GM19467 (cell line): ENCODE data around the gene LDAF1.
"Not testable (repeated sequence)": the region's sequence is repeated elsewhere in the genome, so short reads cannot be mapped to it uniquely, and the experiment has no call there.

Experiments
- ATAC-seq: cut with Tn5 transposase; IDR thresholded peaks from one replicate; pipeline ENCODE4 v1.9.1; 2021; ENCODE audit warnings: mild to moderate bottlenecking, moderate library complexity; ENCODE audit not compliant: unreplicated experiment

The LDAF1 gene

DNA sequence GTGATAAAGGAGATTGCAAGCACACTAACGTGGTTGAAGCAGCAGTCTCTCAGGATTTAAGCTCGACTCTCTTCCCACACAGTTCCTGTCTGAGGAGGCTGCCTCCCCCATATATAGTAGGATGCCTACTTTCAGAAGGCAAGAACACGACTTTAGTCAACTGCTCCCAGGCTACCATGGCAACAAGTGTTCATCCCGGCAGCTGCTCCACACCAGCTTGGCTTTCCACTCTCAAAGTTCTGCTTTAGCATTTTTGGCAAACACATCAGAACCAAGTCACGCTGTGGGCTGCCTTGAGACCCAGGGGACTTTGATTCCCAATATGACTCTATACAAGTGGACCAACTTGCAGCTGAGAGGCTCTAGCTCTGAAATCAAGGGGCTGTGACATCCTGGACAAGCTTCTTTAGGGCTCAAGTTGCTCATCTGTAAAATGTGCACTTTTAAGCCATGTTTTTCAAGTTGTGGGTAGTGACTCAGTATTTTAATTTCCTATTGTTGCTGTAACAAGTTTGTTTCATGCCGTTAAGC is 36.4 kb downstream of the LDAF1 start:
- no peak for ATAC-seq

DNA sequence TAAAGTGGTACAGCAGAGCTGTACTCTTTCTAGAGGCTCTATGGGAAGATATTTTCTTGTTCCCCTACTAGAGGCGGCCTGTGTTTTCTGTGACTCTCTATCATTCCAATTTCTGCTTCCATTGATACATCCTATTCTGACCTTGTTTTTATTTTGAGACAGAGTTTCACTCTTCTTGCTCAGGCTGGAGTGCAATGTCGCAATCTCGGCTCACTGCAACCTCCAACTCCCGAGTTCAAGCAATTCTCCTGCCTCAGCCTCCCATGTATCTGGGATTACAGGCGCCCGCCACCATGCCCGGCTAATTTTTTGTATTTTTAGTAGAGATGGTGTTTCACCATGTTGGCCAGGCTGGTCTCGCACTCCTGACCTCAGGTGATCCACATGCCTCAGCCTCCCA is 36.9 kb downstream of the LDAF1 start:
- ATAC-seq, result not testable (repeated sequence)

DNA sequence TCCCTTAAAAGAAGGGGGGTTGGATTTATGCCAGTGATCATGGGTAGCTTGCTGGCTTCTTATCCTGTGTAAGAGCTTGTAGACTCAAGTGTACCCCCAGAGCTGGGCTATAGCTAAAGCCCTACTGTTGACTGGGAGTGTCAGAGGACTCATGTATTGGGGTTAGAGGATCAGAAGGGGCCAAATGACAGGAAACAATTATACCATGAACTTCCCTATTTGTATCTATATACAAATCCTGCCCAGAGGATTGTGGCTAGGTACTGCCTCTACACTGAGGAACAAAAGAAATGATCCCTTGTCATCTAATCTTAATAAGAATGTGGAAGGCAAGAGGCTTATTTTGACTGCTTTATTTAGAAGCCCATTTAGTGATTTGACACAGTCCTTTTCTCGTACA is 38.6 kb downstream of the LDAF1 start:
- no peak for ATAC-seq

DNA sequence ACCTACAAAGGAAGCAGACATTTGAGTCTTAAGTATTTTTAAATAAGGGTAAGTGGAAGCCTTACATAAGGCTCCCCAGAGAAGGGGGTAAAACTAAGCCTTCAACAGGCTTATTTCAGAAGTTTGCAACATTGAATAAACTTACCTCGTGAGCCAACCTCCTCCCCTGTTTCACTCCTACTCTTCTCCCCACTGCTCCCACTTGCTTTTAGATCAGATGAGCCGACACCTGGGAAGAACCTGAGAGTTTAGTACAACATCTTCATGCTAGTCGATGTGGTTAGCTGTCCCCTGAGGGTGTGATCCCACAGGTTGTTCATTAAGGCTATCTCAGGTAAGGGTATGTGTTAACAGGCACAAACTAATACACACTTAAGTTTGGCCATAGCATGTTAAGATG is 39.1 kb downstream of the LDAF1 start:
- no peak for ATAC-seq

DNA sequence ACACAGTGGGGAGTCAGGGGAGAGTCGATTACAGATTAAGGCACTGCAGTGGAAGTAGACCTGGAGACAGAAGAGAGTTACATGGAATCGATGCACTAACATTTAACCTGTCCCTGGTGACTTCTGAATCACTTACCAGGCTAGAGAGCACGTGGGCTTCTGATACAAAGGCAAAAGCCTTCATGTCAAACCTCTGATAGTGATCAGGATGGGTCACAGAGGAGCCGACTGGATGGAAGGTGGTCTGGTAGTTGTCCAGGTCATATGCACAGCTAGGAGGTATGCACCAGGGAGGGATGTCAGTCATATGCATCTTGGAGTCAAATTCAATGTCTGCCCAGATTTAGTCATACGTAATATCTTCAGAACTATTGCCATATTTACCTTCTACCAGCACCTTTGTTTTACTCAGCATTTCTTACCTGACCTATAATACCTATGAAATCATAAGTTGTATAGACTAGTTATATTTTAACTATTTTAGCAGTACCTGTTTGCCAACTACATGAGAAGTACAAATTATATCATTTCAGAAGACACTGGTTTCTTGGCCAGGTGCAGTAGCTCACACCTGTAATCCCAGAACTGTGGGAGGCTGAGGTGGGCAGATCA is 41.2 kb downstream of the LDAF1 start:
- no peak for ATAC-seq

DNA sequence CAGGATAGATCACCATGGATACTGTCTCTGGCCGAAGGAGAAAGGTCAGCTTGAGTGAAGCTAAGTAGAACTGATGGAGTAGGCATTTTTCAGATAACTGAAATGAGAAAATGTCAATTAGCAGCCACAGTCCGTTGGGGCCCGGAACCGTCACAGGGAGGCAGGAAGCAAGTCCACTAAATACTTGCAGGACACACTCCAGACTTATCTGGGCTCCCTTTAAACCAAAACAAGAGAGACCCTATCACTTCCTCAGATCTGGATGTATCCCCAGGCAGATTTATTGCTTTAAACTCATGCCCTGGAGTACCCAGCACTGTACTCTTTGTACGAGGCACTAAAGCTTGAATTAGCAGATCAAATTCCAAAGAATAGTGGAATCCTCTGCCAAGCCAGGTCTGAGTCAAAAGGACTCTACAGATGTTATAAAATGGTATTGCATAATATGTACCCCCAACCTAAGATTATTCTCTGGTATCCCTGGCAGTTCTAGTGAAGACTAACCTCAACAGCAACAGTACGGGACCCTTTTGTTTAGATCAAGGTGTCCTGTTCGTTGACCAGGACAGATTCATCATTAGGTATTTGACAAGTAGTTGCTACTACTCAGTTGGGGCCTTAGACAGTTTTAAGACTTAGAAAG is 44.8 kb downstream of the LDAF1 start:
- no peak for ATAC-seq

DNA sequence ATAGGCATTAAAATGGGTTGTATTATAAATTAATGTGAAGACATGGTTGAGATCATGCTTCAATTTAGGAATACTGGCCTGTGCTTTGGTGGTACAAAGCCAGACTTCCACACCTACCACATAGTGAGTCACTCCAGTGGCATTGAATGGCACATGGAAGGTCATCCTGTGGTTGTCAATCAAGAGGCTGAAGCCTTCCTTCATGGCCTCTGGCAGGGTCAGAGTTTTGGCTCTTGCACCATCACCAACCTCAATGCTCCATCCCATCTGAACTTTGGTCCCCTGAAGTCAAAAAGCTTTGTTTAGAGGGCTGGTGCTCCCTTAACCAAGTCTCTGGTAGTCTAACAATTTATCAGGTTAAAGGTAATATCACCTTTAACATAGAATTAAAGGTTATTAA is 46.8 kb downstream of the LDAF1 start:
- ATAC-seq, result no peak

DNA sequence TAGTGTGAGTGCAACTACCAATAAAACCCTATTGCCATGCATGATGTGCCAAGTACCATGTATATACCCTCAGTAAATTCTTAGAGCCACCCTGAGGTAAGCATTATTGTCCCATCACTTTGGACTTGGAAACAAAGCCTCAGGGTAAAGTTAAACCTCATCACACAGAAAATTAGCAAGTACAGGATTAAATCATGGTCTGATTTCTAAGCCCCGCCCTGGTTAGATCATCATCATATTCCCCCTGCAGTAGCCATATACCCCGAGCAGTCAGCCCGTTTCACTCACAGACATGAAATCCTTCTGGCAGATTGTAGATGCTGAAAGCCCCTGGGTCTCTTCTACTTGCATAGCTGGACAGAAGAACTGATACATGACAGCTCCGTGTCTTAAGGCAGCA is 48.1 kb downstream of the LDAF1 start:
- no peak for ATAC-seq

DNA sequence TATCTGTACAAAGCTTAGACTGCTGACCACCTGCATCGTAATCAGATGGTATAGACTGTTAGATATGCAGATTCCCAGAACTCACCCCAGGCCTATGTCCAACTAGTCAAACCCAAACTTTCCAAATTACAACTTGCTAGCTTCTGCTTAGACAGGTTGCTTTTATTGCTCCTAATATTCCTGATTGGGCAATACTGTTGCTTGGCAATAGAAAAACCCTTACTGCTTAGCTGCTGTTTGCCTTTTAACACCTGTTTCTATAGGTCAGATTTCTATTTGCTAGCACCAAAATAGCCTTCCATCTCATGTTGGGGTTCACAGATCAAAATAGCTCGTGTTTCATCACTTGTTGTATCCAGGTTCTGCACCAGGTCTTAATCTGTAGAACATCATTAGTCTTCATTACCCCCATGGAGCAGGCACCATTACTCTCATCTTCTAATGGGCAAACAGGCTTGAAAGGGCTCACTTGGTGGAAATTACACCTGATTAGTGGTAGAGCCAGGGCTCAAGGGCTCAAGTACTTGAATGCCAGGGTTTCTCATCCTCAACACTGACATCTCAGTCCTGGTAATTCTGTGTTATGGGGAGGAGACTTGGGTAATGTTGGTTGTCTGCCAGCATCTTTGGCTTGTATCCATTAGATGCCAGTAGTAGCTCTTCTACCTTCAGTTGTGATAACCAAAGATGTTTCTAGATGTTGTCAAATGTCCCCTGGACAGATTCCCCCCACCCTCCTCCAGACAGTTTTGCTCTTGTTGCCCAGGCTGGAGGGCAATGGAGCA is 50.2 kb downstream of the LDAF1 start:
- ATAC-seq, result no peak

DNA sequence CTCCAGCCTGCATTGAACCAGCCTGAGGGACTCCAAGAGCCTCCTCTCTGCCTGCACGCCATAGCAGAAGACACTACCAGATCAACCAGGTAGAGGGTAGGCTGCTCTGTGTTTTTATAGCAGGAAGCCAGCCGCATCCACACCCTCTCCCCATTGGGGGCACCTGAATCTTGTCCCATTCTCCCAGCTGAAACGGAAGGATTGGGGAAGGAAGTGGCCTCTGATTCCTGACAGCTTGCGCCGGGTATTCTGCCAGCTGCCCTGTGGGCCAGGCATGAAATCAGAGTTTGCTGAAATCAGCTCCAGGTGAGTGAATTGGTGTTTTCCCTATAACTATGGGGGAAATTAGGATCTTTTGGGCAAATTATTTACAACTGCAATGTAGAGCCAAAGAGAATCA is 53.0 kb downstream of the LDAF1 start, which contains the start of gene ZP2:
Gene ZP2, minus strand, starts transcription at position 89 of the 400 bp plus-strand sequence. Its CDS starts 27 bp downstream, at position 62.
- no peak for ATAC-seq

DNA sequence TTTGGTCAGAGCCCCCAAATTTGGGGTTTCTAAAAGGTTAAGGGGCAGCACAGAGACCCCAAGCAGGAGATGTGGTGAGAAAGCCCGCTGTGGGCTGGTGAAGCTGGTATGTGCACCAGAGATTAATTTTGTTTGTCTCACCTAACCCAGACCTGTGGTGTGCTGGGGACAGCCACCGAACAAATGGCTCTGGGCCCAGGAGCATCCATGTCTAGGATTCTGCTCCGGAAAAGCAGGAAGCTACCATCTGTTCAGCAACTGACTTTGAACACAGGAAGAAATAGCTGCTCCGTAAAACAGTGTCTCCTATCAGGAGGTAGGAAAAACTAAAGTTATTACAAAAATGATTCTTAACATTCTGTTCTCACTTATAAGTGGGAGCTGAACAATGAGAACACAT is 55.6 kb downstream of the LDAF1 start:
- no peak for ATAC-seq

DNA sequence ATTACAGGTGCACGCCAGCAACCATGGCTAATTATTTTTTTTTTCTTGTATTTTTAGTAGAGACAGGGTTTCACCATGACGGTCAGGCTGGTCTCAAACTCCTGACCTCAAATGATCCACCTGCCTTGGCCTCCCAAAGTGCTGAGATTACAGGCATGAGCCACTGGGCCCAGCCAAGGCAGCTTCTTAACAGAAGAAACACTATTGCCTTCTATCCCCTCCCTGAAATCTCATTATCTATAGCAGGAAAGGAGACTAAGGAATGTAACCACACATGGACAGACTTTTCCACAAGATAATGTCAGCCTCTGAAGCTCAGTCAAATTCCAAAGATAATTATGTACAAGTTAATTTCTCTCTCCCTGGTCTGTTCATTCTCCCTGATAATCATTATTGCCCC is 58.6 kb downstream of the LDAF1 start:
- no peak for ATAC-seq

DNA sequence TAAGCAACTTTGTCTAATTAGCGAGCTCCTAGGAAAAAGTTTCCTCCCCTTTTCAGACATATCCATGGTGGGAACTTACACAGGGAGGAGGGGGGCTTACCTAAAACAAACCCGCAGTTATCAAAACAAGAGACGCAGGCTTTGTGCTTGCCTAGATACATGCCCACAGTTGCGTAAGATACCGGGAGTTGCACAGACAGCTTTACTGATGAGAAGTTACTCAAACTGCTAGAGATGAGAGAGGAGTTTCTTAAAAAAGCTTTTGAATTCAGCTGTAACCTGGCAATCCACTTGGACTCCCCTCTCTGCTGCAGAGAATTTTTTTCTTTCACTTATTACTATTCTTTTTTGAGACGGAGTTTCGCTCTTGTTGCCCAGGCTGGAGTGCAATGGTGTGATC is 59.7 kb downstream of the LDAF1 start:
- no peak for ATAC-seq

DNA sequence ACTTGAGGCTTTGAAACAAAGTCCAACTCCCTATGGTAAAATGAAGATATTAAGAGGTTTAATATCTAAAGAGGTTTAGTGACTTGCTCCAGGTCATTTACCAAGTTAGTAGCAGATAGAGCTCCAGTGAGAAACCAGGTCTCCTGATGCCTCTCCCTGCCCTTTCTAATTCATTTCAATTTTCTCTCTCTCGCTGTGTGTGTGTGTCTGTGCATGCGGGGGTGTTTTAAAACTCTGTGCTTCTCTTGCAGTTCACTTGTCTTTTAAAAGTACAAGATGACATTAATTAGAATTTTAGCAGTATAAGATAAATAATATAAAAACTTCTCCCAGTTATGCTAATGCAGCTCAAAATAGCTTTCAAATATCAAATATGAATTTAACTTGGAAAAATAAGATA is 61.1 kb downstream of the LDAF1 start:
- no peak for ATAC-seq

DNA sequence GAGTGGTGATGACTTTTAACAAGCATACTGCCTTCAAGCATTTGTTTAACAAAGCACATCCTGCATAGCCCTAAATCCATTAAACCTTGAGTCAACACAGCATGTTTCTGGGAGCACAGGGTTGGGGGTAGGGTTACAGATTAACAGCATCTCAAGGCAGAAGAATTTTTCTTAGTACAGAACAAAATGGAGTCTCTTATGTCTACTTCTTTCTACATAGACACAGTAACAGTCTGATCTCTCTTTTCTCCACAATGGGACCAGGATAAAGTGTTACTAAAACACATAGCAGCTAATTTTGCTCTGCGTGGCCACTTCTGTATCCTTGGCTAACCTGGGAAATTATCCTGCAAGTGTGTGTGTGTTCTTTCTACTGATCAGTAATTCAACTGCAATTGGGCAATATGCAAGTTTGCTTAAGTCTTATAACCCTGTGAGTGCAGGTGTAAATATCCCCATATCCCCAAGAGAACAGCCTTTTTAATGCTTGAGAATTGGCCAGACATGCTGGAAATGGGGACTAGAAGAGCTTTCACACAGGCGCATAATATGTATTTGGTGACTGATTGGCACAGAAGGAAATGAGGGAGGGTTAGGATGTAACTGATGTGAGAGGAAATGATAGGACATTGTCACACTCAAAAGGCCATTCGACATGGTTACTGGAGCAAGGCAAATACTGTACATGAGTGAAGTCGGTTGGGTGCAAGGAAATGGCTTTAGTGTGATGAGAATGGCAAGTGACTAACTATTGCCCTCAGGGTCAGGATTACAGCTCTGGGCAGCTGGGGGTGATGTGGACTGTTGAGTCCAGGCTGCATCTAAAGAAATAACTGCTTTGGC is 64.2 kb downstream of the LDAF1 start:
- no peak for ATAC-seq

DNA sequence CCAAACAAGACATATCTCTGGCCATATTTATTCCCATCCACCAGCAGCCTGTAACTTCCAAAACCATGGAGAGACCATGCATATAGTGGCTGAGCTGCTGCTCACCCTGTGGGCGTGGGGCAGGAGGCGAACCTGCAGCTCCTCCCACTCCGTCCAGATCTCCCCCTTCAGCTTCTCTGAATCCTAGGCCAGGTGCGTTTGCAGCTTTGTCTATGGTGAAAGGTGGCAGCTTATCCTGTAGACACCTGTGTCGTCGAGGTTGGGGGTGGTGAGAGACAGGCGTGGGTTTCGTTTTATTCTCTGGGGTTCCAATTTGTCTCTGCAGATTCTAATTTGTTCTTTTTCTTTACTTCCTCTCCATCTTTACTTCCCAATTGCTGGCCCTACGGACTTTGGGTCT is 65.3 kb downstream of the LDAF1 start:
- ATAC-seq, result no peak

DNA sequence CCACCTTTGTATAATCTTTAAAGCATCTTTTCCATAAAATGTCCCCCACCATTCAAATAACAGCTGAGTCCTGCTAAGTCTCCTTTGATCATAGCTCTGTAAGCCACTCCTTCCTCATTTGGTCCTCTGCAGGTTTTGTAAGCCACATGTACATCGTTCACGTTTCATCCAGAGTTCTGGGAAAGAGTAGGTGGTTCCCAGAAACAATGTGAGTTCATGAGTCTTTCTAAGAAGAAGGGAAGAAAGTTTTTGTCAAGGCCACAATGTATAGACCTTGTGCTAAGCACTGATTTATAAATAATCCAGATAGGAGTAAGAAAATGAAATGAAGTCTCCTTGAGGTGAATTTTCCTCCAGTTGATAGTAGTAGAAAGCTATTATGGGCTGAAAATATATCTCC is 66.3 kb downstream of the LDAF1 start:
- ATAC-seq, result no peak

DNA sequence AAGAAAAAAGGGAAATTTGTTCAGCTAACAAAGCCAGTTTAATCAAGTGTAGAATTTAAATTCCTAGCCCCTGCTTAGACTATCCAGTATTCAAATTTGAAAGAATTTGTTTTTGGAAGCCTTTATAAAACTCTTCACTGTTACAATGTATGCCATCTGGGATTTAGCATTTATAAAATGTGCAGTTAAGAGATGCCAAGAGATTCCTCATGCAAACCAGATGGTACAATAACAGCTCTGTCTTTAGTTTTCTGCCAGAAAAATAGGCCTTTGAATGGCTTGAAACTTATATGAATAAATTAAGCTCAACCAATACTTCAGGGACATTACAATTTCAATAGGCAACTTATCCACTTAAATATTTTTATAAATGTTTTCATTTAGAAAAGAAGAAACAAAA is 68.3 kb downstream of the LDAF1 start:
- no peak for ATAC-seq

DNA sequence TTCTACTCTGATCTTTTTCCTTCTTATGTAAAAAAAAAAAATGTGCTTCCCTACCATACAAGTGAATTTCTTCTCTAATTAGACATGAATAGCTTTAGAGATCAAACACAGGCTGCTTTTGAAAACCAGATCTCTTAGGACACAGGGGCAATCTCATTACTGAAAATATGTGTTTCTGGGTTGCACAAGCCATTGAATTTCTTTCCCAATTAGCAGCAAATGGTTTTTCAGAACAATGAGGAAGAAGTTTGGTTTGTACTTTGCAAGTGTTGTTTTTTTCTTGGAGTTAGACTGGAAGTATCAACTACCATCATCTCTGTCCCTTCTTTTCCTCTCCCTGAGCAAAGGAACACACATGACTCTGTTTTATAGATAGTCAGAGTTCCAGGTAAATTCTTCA is 69.4 kb downstream of the LDAF1 start:
- no peak for ATAC-seq

DNA sequence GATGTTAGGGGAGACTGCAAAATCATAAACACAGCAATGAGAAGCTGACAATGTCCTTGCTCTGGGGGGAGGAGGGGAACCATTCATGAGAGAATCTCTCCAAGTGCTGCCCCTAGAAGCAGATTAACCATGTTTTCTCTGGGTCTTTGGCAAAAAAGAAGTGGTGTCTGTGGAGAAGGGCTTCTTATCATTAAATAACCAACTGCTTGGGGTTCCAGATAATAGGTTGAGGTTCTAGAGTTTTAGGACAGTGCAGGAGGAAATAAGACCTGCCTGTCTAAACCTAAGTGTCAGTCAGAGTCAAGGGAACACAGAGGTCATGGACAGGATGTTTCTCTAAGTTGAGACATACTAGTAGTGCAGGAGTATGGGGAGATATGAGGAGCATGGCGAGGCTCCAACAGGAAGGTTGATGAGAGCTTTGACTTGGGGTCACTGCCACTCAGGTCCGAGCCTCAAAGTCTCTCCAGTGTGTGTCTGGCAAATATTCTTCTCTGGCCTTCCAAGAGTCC is 69.9 kb downstream of the LDAF1 start:
- no peak for ATAC-seq
